HG03460 (cell line): ENCODE measurements around the gene SIGLEC7.
"Not testable (repeated sequence)": the region's sequence is repeated elsewhere in the genome, so short reads cannot be mapped to it uniquely, and the experiment has no call there.

Experiments
- ATAC-seq: cut with Tn5 transposase; IDR thresholded peaks from one replicate; pipeline ENCODE4 v1.9.1; 2021; ENCODE audit not compliant: unreplicated experiment

SIGLEC7 gene

DNA sequence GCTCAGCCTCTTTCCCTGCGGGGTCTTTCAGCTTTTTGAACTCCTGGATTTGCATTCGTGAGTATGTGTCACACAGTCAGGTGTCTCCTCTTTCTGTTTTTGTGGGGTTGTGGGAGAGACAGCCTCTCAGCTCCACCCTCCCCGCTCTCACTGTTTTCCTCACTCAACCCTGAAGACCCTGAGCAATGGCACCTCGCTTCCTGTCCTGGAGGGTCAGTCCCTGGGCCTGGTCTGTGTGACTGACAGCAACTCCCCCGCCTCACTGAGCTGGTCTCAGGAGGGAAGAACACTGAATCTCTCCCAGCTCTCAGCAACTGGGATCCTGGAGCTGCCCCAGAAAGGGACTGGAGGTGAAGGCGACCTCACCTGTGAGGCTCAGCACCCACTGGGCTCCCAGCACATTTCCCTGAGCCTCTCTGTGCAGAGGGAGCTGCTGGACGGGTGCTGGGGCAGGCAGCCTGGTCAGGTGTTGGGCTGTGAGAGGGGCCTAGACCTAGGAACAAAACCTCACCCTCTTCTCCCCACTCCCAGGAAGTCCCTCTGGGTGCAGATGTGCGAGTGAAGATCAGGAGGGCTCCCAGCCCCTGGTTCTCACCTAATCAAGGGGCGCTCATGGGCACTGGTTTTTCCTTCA is 4.2 kb upstream of the SIGLEC7 start:
- no peak for ATAC-seq

DNA sequence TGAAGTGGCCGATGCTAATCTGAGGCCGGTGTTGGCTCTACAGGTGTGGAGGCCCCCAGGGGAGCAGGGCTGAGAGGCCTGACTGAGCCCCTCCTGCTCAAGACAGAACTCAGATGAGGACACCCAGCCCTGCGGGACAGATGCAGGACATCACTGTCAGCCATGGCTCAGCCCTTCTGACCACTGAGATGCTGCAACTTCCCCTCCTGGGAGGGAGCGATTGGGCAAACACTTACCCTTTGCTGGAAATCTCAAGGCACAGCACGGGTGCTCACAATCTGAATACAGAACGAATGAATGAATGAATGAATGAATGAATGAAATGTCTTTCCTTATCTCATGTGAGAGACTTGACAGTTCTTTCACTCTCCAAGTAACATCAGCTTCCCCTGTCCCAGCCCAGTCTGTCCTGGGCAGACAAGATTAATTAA is 3.5 kb upstream of the SIGLEC7 start:
- ATAC-seq, result no peak

- ATAC-seq, result no peak
These were observed 2.6 kb upstream of the SIGLEC7 start for GRCh38 chr19:51139299-51140014.

DNA sequence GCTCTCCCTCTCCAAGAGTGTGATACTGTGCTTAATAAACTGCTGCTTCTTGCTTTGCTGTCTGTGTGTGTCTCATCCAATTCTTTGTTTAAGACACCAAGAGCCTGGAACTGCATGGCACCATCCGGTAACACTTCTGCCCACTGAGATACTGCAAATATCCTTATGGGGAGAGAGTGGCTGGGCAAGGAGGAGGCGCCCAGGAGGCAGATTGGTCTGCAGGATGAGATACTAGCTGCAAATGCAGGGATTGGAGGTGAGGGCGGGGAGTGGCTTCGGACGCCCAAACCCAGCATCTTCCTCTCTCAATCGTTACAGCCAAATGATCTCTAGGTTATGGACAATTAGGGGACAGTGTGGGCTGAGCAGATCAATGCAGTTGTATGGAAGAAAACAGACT is 1.7 kb upstream of the SIGLEC7 start:
- ATAC-seq, result no peak

DNA sequence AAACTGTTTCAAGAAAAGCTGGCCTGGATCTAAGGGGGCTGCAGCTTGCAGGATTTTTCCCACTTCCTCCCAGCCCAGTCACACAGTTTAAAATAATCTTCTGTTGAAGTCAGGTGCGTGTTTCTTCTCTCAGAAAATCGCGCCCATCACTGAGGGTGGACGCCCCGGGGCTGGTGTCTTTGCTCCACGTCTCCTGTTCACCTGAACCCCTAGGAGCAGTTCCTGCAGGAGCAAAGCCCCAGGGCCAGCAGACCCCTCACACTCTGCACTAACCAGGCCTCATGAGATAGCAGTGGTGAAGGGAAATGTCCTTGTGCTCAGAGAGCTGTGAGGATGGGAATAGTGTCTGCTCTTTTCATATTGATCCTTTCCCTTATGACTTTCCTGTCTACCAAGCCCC is 920 bp upstream of the SIGLEC7 start:
- no peak for ATAC-seq

DNA sequence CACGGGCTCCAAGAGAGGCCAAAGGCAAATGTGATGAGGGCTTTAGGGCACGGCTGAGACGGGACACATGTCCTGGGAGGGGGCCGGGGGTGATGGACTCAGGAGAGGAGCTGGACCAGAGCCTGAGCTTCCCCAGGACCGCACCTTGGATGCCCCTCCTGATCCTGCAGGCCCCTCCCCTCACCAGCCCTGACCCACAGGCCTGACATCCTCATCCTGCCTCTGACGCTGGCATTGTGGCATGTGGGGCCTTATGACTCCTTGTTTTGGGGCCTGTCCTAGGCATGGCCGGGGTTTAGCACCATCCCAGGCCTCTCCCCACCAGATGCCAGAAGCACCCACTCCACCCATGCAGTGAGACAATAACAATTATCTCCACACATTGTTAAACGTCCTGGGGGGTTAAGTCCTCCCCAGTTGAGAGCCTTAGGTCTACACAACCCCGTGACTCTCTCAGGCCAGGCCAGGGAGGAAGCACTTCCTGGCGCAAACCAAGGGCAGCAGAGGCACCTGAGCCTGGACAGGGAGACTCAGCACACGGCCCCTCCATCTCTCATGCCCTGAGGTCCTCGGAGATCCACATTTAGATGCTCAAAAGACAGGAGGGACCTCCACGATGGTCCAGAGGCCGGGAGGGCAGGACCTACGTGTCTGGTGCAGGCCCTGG is 841 bp downstream of the SIGLEC7 start:
- ATAC-seq, result not testable (repeated sequence)

- ATAC-seq, result no peak
These were observed 1.4 kb downstream of the SIGLEC7 start for GRCh38 chr19:51143486-51143885.

- ATAC-seq, result no peak
These were observed 2.5 kb downstream of the SIGLEC7 start for GRCh38 chr19:51144482-51145045.

- no peak for ATAC-seq
These were observed 3.9 kb downstream of the SIGLEC7 start for GRCh38 chr19:51145916-51146493.

GRCh38 chr19:51146751-51147150 is 4.7 kb downstream of the SIGLEC7 start:
- ATAC-seq, result no peak

DNA sequence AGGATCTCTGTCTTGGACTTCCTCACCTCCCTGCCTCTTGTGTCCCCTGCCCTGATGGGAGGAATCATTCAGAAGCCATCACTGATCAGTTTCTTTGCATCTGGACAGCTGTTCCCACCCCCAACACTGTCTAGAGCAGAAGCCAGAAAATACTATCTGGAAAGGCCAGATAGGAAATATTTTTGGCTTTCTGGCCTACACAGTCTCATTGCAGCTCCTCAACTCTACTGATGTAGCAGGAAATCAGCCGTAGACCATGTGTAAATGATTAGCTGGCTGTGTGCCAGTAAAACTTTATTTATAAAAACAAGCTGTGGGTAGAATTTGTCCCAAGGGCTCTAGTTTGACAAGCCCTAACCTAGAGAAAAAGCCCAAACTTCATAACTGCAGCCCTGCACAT is 5.6 kb downstream of the SIGLEC7 start:
- ATAC-seq, result no peak

- no peak for ATAC-seq
These were observed 6.5 kb downstream of the SIGLEC7 start for GRCh38 chr19:51148580-51148979.

DNA sequence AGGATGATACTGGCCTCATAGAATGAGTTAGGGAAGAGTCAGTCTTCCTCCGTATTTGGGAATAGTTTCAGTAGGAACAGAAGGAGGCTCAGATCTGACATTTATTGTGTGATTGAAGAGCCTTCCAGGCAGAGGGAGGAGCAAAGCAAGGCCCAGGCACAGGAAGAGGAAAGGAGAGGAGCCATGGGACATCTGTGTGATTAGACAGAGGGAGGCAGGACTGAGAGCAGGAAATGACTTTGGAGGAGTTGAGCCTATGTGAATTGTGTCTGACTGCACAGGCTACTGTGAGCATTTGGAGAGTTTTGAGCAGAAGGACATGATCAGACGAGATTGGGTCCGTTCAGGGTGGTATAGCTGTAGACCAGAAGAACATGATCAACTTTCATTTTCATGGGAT is 8.5 kb downstream of the SIGLEC7 start:
- ATAC-seq, result no peak

- ATAC-seq, result no peak
These were observed 14.6 kb downstream of the SIGLEC7 start for GRCh38 chr19:51156710-51157109.

DNA sequence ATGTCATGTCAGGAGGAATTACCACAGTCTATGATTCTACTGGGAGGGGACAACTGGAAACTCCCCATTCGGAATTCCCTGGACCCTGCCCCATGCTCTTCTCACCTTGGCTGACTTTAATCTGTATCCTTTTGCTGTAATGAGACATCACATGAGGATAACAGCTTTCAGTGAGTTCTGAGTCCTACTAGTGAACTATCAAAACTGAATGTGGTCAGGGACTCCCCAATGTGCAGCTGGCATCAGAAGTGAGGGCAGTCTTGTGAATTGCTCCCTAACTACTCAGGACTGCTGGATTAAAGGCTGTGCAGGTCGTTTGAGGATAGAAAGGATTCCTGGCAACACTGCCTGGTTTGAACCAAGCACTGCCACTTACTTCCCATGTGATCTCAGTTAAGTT is 15.2 kb downstream of the SIGLEC7 start:
- ATAC-seq, result no peak

DNA sequence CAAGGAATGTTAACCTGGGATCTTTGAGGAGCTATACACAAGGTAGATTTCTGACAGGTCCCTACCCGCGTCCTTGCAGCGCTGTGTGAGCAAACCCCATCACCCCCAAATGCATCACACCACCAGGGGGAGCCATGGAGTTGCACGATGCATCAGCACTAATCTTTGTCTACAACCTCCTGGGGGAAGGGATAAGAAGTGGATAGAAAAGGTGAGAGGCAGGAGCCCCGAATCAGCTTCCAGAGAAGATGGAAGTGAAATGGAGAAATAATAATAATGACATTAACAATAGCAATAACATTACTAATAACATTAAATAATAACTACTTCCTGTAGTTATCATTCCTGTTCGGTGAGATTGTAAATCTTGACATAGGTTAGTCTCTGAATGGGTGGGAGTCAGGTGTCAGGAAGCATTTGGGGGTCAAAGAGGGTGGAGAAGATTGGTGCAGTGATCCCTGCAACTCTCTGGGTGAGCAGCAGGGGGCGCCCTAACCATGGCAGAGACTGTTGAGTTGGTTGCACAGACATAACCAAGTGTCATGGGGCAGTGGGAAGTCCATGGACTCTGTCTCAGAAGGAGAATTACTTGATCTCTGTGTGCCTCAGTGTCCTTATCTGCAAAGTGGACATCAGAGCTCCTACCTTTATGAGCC is 16.5 kb downstream of the SIGLEC7 start:
- no peak for ATAC-seq

GRCh38 chr19:51159656-51160055 is 17.6 kb downstream of the SIGLEC7 start:
- no peak for ATAC-seq

DNA sequence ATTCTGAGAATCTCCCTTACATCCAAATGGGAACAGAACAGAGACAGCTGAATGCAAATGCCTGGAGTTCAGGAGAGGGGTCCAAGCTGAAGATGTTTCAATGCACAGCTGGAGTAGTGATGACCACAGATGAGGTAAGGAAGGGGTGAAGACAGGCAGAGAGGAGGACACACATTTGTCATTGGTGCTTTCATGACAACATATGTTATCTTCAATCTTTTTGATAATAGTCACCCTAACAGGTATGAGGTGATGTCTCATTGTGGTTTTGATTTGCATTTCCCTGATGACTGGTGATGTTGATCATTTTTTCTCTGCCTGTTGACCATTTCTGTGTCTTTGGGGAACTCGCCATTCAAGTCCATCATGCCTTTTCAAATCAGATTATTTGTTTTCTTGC is 19.2 kb downstream of the SIGLEC7 start:
- ATAC-seq, result no peak

- ATAC-seq, result no peak
These were observed 19.9 kb downstream of the SIGLEC7 start for GRCh38 chr19:51161867-51162496.

DNA sequence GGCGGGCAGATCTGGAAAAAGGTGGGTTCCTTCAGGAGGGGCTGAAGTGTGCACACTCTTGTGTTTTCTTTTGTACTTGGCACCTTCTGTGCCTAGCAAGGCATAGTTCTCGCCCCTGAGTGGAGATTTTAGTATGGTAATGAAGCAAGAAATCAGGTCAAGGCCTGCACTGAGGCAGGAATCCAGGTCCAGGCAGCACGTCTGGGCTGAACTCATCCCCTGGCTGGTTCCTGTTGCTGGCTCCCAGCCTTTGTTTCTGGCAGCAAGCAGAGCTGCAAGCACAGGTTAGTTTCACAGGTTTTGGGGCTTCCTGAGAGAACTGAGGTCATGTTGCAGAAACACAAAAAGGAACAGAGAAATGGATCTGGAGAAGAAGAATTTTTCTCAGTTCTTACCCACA is 21.2 kb downstream of the SIGLEC7 start:
- ATAC-seq, result no peak

- ATAC-seq, result no peak
These were observed 22.1 kb downstream of the SIGLEC7 start for GRCh38 chr19:51164215-51164614.
